Smooth muscle cell (in vitro differentiated cells): ENCODE measurements around the gene ADAMTS12. TPM values are rescaled to one million over a fixed set of nuclear protein-coding genes. Genes with fewer than 3 reads are reported as not detected.

Experiments
- DNase-seq: peaks from one replicate; lab custom pipeline; 2025; ENCODE audit not compliant: unreplicated experiment; lab: John Stamatoyannopoulos, UW
- H2AFZ ChIP-seq: fragments of 200-600 bp; sonication (generic); 2 replicates; pipeline ENCODE4 v1.6.0; 2016; ENCODE audit warnings: antibody characterized with exemption, low read depth, mild to moderate bottlenecking
- H3F3A ChIP-seq: fragments of 200-600 bp; sonication (generic); 2 replicates; pipeline ENCODE4 v1.6.0; 2017; ENCODE audit warnings: antibody characterized with exemption, low read depth
- H3K27ac ChIP-seq: fragments of 200-600 bp; sonication (generic); 2 replicates; pipeline ENCODE4 v1.5.1; 2016; ENCODE audit warnings: low read depth, mild to moderate bottlenecking
- H3K27me3 ChIP-seq: fragments of 200-600 bp; sonication (generic); 2 replicates; pipeline ENCODE4 v1.6.1; 2016; ENCODE audit warnings: low read depth, mild to moderate bottlenecking
- H3K36me3 ChIP-seq: fragments of 200-600 bp; sonication (generic); 2 replicates; pipeline ENCODE4 v1.5.1; 2016; ENCODE audit warnings: low read depth
- H3K4me1 ChIP-seq: fragments of 200-600 bp; sonication (generic); 2 replicates; pipeline ENCODE4 v1.5.1; 2016; ENCODE audit warnings: low read depth
- H3K4me2 ChIP-seq: fragments of 200-600 bp; sonication (generic); 2 replicates; pipeline ENCODE4 v1.6.0; 2016; ENCODE audit warnings: mild to moderate bottlenecking
- H3K4me3 ChIP-seq: fragments of 200-600 bp; sonication (generic); 2 replicates; pipeline ENCODE4 v1.5.1; 2016; ENCODE audit warnings: mild to moderate bottlenecking
- H3K79me2 ChIP-seq: fragments of 200-600 bp; sonication (generic); 2 replicates; pipeline ENCODE4 v1.6.0; 2016; ENCODE audit warnings: low read depth, mild to moderate bottlenecking
- H3K9ac ChIP-seq: fragments of 200-600 bp; sonication (generic); 2 replicates; pipeline ENCODE4 v1.6.0; 2016; ENCODE audit warnings: low read depth
- H3K9me3 ChIP-seq: fragments of 200-600 bp; sonication (generic); replicated peaks from 2 replicates; pipeline ENCODE4 v1.5.1; 2016; ENCODE audit warnings: low read depth
- H4K20me1 ChIP-seq: fragments of 200-600 bp; sonication (generic); 2 replicates; pipeline ENCODE4 v1.6.0; 2016; ENCODE audit warnings: low read depth
- WGBS: methylation state at CpG from one replicate; pipeline ENCODE4 v1.1.7; 2016; ENCODE audit warnings: low lambda C conversion rate; 5-methylcytosine and 5-hydroxymethylcytosine counted together
- polyA plus RNA-seq: library from polyadenylated mRNA; unstranded; fragments of >200 nt; fragmentation: Nextera tagmentation; extraction: Ambion mirVana; gene quantifications from 2 replicates; pipeline ENCODE4 v1.2.1, GENCODE V29; 2016
- total RNA-seq: library from RNA; depleted of rRNA; stranded (reverse); fragments of >200 nt; gene quantifications from 2 replicates; pipeline ENCODE4 v1.2.3, GENCODE V29; 2014
- TF ChIP-seq, protein P1 (sequence below): fragments of 200-600 bp; sonication (generic); IDR thresholded peaks from 2 replicates; pipeline ENCODE4 v1.5.1; 2017; ENCODE audit warnings: borderline replicate concordance, mild to moderate bottlenecking, antibody characterized with exemption; ENCODE audit not compliant: insufficient read depth, poor library complexity, severe bottlenecking

ADAMTS12 gene
- total and polyA plus RNA-seq, 2 experiments from 2014 or later = 34.3 to 84.9 TPM

DNA sequence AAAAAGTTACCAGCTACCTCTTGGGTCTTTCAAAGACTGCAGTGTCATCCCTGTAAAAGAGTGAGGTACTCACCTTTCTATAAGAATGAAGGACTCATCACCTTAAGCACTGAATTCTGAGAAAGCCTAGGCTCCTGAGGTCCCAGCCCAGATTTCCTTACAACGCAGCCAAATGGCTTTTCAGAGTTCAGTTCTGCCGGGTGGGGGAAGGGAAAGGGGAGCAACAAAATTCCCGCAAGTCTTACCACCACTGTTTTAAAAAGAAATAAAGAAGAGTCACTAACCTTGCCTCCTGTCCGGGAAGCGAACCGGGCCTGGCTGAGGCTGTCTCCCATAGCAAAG is 373 bp downstream of the ADAMTS12 start:
- Histone ChIP-seq H3K27me3 (no peaks in the 10 kb centered on the region), H3K27ac (peak overlapping the region; percentile 69), H3K4me2 (peak overlapping the region; percentile 93), H3K9ac (peak overlapping the region; percentile 60), H2AFZ (peak overlapping the region; percentile 53), H3K79me2 (peaks cover 51% of the 10 kb centered on the region), H3K9me3 (no peaks in the 10 kb centered on the region), H3K36me3 (no peaks in the 10 kb centered on the region), H3F3A (peaks cover 40% of the 10 kb centered on the region), H3K4me1 (peaks cover 56% of the 10 kb centered on the region), H4K20me1 (peaks cover 33% of the 10 kb centered on the region), H3K4me3 (peak overlapping the region; percentile 55)
- TF ChIP-seq, protein P1, sequence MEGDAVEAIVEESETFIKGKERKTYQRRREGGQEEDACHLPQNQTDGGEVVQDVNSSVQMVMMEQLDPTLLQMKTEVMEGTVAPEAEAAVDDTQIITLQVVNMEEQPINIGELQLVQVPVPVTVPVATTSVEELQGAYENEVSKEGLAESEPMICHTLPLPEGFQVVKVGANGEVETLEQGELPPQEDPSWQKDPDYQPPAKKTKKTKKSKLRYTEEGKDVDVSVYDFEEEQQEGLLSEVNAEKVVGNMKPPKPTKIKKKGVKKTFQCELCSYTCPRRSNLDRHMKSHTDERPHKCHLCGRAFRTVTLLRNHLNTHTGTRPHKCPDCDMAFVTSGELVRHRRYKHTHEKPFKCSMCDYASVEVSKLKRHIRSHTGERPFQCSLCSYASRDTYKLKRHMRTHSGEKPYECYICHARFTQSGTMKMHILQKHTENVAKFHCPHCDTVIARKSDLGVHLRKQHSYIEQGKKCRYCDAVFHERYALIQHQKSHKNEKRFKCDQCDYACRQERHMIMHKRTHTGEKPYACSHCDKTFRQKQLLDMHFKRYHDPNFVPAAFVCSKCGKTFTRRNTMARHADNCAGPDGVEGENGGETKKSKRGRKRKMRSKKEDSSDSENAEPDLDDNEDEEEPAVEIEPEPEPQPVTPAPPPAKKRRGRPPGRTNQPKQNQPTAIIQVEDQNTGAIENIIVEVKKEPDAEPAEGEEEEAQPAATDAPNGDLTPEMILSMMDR = no peak
- WGBS = 3% methylated on average over 6 of the region's 6 CpGs
- DNase-seq = no peak

DNA sequence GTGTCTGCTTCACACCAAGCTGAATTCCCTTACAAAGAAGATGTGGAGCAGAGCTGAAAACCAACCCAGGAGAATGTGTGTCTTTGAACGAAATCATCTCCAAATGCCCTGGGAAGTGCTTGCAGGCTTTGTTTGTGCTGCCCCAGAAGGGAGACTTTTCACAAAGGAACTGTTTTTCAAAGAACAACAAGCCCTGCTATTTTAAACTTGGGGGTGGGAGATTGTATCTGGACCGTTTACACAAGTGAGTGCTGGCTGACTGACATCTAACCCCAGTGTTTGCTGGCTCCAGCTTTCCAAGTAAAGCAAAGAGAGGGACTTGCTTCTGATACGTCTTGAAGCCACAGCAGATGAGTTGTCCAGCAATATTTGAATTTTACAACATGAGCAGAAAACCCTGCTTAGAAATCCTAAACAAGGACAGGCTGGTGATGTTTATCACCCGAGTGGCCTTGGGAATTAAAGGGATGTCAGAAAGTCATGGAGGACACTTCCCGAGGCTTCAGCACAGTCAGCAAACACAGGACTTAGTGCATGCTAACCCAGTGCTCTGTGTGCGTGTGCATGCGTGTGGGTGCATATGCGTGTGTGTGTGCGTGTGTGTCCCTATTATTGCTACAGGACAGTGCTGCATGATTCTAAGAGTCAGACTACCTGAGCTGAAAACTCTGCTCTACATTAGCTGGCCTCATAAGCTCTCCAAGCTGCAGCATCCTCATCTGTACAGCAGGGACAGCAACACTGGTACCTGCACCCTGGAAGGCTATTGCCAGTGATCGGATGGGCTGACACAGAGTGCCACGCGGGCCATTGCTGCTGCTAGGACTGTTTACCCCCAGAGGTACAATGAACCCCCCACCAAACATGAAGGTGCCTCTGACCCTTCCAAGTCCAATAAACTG is 1.4 kb downstream of the ADAMTS12 start:
- H3K4me1 ChIP-seq = peaks cover 57% of the 10 kb centered on the region
- no peak for DNase-seq
- WGBS = 41% methylated on average over 12 of the region's 12 CpGs
- peak overlapping the region; percentile 60 for H3K9ac ChIP-seq
- peak overlapping the region; percentile 93 for H3K4me2 ChIP-seq
- H3K79me2 ChIP-seq = peaks cover 61% of the 10 kb centered on the region
- peaks cover 43% of the 10 kb centered on the region for H4K20me1 ChIP-seq
- no peaks in the 10 kb centered on the region for H3K27me3 ChIP-seq
- peak overlapping the region; percentile 69 for H3K27ac ChIP-seq
- no peaks in the 10 kb centered on the region for H3K9me3 ChIP-seq
- H3F3A ChIP-seq = peaks cover 40% of the 10 kb centered on the region
- no peaks in the 10 kb centered on the region for H3K36me3 ChIP-seq
- H3K4me3 ChIP-seq = peak overlapping the region; percentile 55
- TF ChIP-seq, protein P1 = peak; percentile 9
- no peak overlapping the region for H2AFZ ChIP-seq

DNA sequence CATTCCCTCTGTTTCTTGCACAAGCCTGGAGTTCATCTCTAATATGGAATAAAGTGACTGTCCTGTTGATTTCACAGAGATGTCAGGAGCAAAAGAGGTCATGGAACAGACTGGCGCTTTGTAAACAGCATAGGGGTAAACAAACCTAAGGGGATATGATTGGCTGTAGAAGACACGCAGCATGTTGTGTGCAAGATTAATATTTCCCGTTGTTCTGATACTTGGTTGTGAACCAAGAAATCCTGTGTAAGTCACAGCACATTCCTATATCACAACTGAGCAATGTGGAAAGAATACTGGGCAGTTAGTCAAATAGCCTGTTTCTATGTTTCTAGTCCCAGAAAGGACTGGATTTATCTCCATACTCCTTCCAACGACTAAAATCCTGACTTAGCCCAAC is 3.2 kb downstream of the ADAMTS12 start:
- TF ChIP-seq, protein P1 = no peak
- H3K36me3 ChIP-seq = no peaks in the 10 kb centered on the region
- H3K4me2 ChIP-seq = peak overlapping the region; percentile 93
- no peaks in the 10 kb centered on the region for H3K9me3 ChIP-seq
- peaks cover 61% of the 10 kb centered on the region for H3K4me1 ChIP-seq
- H3K9ac ChIP-seq = no peak overlapping the region
- H3K27me3 ChIP-seq = no peaks in the 10 kb centered on the region
- peaks cover 79% of the 10 kb centered on the region for H3K79me2 ChIP-seq
- peaks cover 28% of the 10 kb centered on the region for H3F3A ChIP-seq
- 57% methylated on average over 4 of the region's 4 CpGs for WGBS
- no peak overlapping the region for H3K27ac ChIP-seq
- H2AFZ ChIP-seq = no peak overlapping the region
- H4K20me1 ChIP-seq = peaks cover 61% of the 10 kb centered on the region
- no peak for DNase-seq
- H3K4me3 ChIP-seq = peak overlapping the region; percentile 55
